Mammary epithelial cell (primary cell): Measurements from ENCODE around the gene PTGIS.

ENCODE experiments used
- CTCF ChIP-seq, 2 donors: IDR thresholded peaks in 1 of 2; conservative IDR thresholded peaks in 1 of 2; 2 replicates each; pipeline ENCODE4 v1.5.1; 2011 to 2012; ENCODE audit warnings: inconsistent platforms in 2 of 2, low read length in 2 of 2, mild to moderate bottlenecking in 2 of 2, control low read depth in 1 of 2, low read depth in 1 of 2; ENCODE audit not compliant: insufficient read depth in 1 of 2; ENCODE audit errors: extremely low read depth in 1 of 2
- EZH2 ChIP-seq: IDR thresholded peaks from 2 replicates; pipeline ENCODE4 v1.6.1; 2012; ENCODE audit warnings: low read length, inconsistent platforms, borderline replicate concordance

DNA sequence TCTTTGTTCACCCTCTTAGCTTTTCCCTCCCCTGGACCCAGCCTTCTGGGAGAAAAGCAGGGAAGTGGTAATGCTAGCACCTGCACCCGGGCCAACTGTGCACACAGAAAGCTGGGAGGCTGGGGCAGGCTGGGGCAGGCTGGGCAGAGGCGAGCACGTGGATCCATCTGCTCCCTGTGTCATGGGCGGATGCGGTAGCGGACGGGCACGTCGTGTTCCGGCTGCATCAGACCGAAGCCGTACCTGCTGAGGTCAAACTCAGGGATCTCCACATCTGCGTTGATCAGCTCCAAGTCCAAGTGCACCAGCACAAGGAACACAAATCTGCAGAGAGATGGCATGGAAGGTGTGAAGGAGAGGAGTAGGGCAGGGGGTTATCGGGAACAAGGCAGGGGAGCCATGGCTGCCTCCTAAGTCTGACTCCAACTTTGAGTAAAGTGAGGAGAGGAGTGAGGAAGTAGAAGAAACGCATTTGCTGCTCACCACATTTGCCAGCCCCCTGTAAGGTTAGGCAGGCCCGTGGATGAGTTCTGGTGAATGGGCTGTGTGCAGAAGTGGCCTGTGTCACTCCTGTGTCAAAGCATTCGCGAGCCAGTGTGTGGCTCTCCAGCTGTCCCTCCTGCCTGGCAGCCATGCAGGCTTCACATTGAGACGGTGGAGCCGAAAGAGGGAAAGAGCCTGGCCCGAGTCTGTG, 60.0 kb downstream of the PTGIS start:
- TF ChIP-seq CTCF (conservative IDR thresholded peaks at IDR 0.05 in 1 of 2, IDR thresholded peaks at IDR 0.05 in 1 of 2; ENCODE audit: extremely low read depth in 1 of 2, insufficient read depth in 1 of 2, low read depth in 1 of 2, low read length in 2 of 2), result no peak
- no peak for TF ChIP-seq EZH2
